OCI-LY7 (cell line): ENCODE data around the gene DHRSX. TPM values are rescaled to one million over a fixed set of nuclear protein-coding genes. Genes with fewer than 3 reads are reported as not detected.
"Not testable (repeated sequence)": the region's sequence is repeated elsewhere in the genome, so short reads cannot be mapped to it uniquely, and the experiment has no call there.

ENCODE experiments used
- BruUV-seq: library from RNA; stranded (reverse); fragments of 400-500 nt; replicated peaks from 2 replicates; lab custom pipeline; 2021; lab: Mats Ljungman, UMichigan
- CTCF ChIA-PET: fragments of 300-600 bp; sonication (Branson Sonifier 250); formaldehyde crosslinking; loops from one replicate; lab custom pipeline; 2022; ENCODE audit warnings: antibody characterized with exemption; ENCODE audit not compliant: unreplicated experiment; lab: Charles Lee
- POLR2A ChIA-PET: fragments of 300-600 bp; sonication (Branson Sonifier 250); formaldehyde crosslinking; loops from one replicate; lab custom pipeline; 2022; ENCODE audit warnings: antibody characterized with exemption; lab: Charles Lee
- DNase-seq: peaks from one replicate; pipeline ENCODE4 v3.0.0-alpha.2; 2015; ENCODE audit warnings: low spot score
- H2AFZ ChIP-seq: fragments of 200-600 bp; sonication (generic), shearing (Covaris generic); 2 replicates; pipeline ENCODE4 v1.6.1; 2014; ENCODE audit warnings: mild to moderate bottlenecking, antibody characterized with exemption, low read length, moderate library complexity
- H3K27ac ChIP-seq: fragments of 200-600 bp; sonication (generic); 2 replicates; pipeline ENCODE4 v1.5.1; 2014; ENCODE audit warnings: mixed run types, low read depth, mild to moderate bottlenecking, moderate library complexity, low read length, inconsistent platforms; ENCODE audit not compliant: poor library complexity, severe bottlenecking
- H3K36me3 ChIP-seq: fragments of 200-600 bp; sonication (generic); 2 replicates; pipeline ENCODE4 v1.6.1; 2014; ENCODE audit warnings: mild to moderate bottlenecking, antibody characterized with exemption, low read length, moderate library complexity, mixed read lengths; ENCODE audit not compliant: insufficient read depth
- H3K4me1 ChIP-seq: fragments of 200-600 bp; sonication (generic); 2 replicates; pipeline ENCODE4 v1.5.1; 2014; ENCODE audit warnings: mild to moderate bottlenecking, low read length; ENCODE audit not compliant: insufficient read depth, poor library complexity, severe bottlenecking
- H3K4me2 ChIP-seq: fragments of 200-600 bp; sonication (generic); 2 replicates; pipeline ENCODE4 v1.6.1; 2014; ENCODE audit warnings: mild to moderate bottlenecking, low read length
- H3K4me3 ChIP-seq: fragments of 200-600 bp; sonication (generic); 2 replicates; pipeline ENCODE4 v1.5.1; 2014; ENCODE audit warnings: mild to moderate bottlenecking, low read depth, low read length; ENCODE audit not compliant: poor library complexity, severe bottlenecking
- H3K79me2 ChIP-seq: fragments of 200-600 bp; sonication (generic); 2 replicates; pipeline ENCODE4 v1.6.1; 2016; ENCODE audit warnings: low read depth, mild to moderate bottlenecking, low read length, moderate library complexity, mixed read lengths; ENCODE audit not compliant: insufficient read depth
- H3K9me2 ChIP-seq: fragments of 200-600 bp; sonication (generic); 2 replicates; pipeline ENCODE4 v1.6.1; 2016; ENCODE audit warnings: mild to moderate bottlenecking, low read length, mixed read lengths; ENCODE audit not compliant: insufficient read depth
- H3K9me3 ChIP-seq: fragments of 200-600 bp; sonication (generic); 2 replicates; pipeline ENCODE4 v1.6.1; 2014; ENCODE audit warnings: mild to moderate bottlenecking, mixed run types, low read length, mixed read lengths
- H4K20me1 ChIP-seq: fragments of 200-600 bp; sonication (generic); 2 replicates; pipeline ENCODE4 v1.6.1; 2014; ENCODE audit warnings: mild to moderate bottlenecking, antibody characterized with exemption, low read length, moderate library complexity, mixed read lengths; ENCODE audit not compliant: insufficient read depth
- CTCF ChIP-seq: fragments of 200-600 bp; sonication (generic); conservative IDR thresholded peaks from 2 replicates; pipeline ENCODE4 v1.5.1; 2014; ENCODE audit warnings: mild to moderate bottlenecking, antibody characterized with exemption, low read length, moderate library complexity, mixed read lengths
- EZH2phosphoT487 ChIP-seq: fragments of 200-600 bp; sonication (generic); IDR thresholded peaks from 2 replicates; pipeline ENCODE4 v1.6.1; 2018; ENCODE audit warnings: low read depth, borderline replicate concordance, mild to moderate bottlenecking, mixed run types, antibody characterized with exemption, low read length, moderate library complexity, mixed read lengths
- intact Hi-C: fragments of 100-400 bp; cut with micrococcal nuclease; formaldehyde crosslinking; loops from one replicate; pipeline ENCODE4 v1.10.0; 2022; ENCODE audit not compliant: unreplicated experiment
- total RNA-seq, 2 experiments: library from RNA; depleted of rRNA in 1 of 2; stranded (reverse); fragments of >200 nt in 1 of 2; shearing (Covaris generic) in 1 of 2; gene quantifications; 2 replicates each; pipeline ENCODE4 v1.2.3, GENCODE V29; 2014 to 2022

Gene DHRSX
- total RNA-seq, 2 experiments from 2014 or later = 25.2 to 30.9 TPM

DNA sequence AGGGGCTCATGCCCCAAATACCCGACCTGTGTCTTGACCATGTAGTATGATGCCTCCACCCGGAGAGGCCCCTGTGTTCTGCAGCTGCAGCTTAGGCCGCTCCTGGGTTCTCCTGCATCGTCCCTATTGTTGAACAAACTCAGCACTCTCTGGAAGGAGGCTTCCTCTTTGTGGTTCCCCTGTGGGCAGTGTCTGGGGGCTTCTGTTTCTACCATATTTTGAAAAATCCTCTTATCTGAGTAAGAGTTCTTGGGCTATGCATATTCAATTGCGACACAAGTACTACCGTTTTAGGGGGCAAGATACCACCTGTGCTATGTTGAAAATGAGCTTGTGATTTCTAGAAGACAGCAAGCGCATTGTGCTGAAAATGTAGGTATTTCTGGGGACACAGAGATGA is 276.6 kb downstream of the DHRSX start:
- no peak overlapping the region for H2AFZ ChIP-seq
- ChIA-PET CTCF (no interaction called here), POLR2A (no interaction called here)
- intact Hi-C loops = no loop called here
- H4K20me1 ChIP-seq = no peaks in the 10 kb centered on the region
- no peak for DNase-seq
- no peak overlapping the region for H3K4me2 ChIP-seq
- H3K27ac ChIP-seq = no peak overlapping the region
- no peaks in the 10 kb centered on the region for H3K4me1 ChIP-seq
- no peaks in the 10 kb centered on the region for H3K9me2 ChIP-seq
- no TSS peak for BruUV-seq
- H3K4me3 ChIP-seq = no peak overlapping the region
- H3K79me2 ChIP-seq = no peaks in the 10 kb centered on the region
- TF ChIP-seq EZH2phosphoT487 = no peak
- no peak for TF ChIP-seq CTCF
- peaks cover 15% of the 10 kb centered on the region for H3K9me3 ChIP-seq
- H3K36me3 ChIP-seq = peaks cover 7% of the 10 kb centered on the region

GRCh38 chrX:2220829-2221567 is 279.8 kb downstream of the DHRSX start:
- Histone ChIP-seq H3K4me2 (no peak overlapping the region), H3K4me3 (no peak overlapping the region), H3K79me2 (no peaks in the 10 kb centered on the region), H4K20me1 (no peaks in the 10 kb centered on the region), H3K9me2 (no peaks in the 10 kb centered on the region), H3K27ac (no peak overlapping the region), H3K9me3 (peaks cover 26% of the 10 kb centered on the region), H2AFZ (no peak overlapping the region), H3K4me1 (no peaks in the 10 kb centered on the region), H3K36me3 (peaks cover 7% of the 10 kb centered on the region)
- no peak for TF ChIP-seq CTCF
- TF ChIP-seq EZH2phosphoT487 = no peak
- no peak for DNase-seq
- POLR2A ChIA-PET = no interaction called here
- intact Hi-C loops = no loop called here
- BruUV-seq = no TSS peak
- CTCF ChIA-PET = no interaction called here

- ChIA-PET CTCF (no interaction called here), POLR2A (no interaction called here)
- no peaks in the 10 kb centered on the region for H3K4me1 ChIP-seq
- intact Hi-C loops = no loop called here
- BruUV-seq = no TSS peak
- H3K9me3 ChIP-seq = peaks cover 26% of the 10 kb centered on the region
- H3K9me2 ChIP-seq = no peaks in the 10 kb centered on the region
- H4K20me1 ChIP-seq = no peaks in the 10 kb centered on the region
- no peak for DNase-seq
- no peak overlapping the region for H3K4me2 ChIP-seq
- H3K4me3 ChIP-seq = no peak overlapping the region
- TF ChIP-seq EZH2phosphoT487 (no peak), CTCF (no peak)
- H2AFZ ChIP-seq = no peak overlapping the region
- peaks cover 7% of the 10 kb centered on the region for H3K36me3 ChIP-seq
- H3K79me2 ChIP-seq = no peaks in the 10 kb centered on the region
- no peak overlapping the region for H3K27ac ChIP-seq
Observed at GRCh38 chrX:2220296-2220695, 280.5 kb downstream of the DHRSX start.

DNA sequence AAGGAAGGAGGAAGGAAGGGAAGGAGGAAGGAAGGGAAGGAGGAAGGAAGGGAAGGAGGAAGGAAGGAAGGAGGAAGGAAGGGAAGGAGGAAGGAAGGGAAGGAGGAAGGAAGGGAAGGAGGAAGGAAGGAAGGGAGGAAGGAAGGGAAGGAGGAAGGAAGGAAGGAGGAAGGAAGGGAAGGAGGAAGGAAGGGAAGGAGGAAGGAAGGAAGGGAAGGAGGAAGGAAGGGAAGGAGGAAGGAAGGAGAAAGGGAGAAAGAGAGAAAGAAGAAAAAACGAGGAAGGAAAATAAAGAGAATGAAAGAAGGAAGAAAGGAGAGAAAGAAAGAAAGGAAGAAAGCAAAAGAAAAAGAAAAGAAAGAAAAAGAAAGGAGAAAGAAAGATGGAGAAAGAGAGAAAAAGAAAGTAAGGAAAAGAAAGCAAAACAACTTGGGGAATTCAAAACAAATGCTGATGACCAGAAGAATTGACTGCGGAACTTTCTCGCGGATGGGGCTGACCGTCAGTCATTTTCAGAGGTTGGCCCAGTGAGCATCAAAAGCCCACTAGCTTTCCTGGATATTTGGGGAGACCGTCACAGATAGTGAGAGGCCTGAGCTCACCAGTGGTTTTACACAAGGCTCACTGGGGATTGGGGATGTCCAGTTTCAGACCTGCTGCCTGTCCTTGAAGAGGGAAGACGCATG is 286.5 kb downstream of the DHRSX start:
- H2AFZ ChIP-seq, H3K4me2 ChIP-seq, H3K4me3 ChIP-seq, H4K20me1 ChIP-seq, DNase-seq, H3K9me2 ChIP-seq, BruUV-seq, H3K4me1 ChIP-seq, CTCF ChIA-PET, H3K27ac ChIP-seq, intact Hi-C loops, H3K36me3 ChIP-seq, POLR2A ChIA-PET, H3K79me2 ChIP-seq: not testable (repeated sequence)
- peaks cover 25% of the 10 kb centered on the region for H3K9me3 ChIP-seq
